Cardiac muscle cell (in vitro differentiated cells and primary cell): ENCODE results near the gene ERFL. TPM values are rescaled to one million over a fixed set of nuclear protein-coding genes. Genes with fewer than 3 reads are reported as not detected.

Experiments used
- DNase-seq, 2 donors: peaks; one replicate each; pipeline versions ENCODE4 v3.0.0 to v3.0.0-alpha.2; 2010 to 2017; ENCODE audit warnings: low read depth in 1 of 2, low spot score in 1 of 2
- H3K27ac ChIP-seq: fragments of 200-600 bp; sonication (generic); 2 replicates; pipeline ENCODE4 v1.5.1; 2016
- H3K27me3 ChIP-seq: fragments of 200-600 bp; sonication (generic); 2 replicates; pipeline ENCODE4 v1.6.0; 2016; ENCODE audit warnings: control low read depth
- H3K36me3 ChIP-seq: fragments of 200-600 bp; sonication (generic); 2 replicates; pipeline ENCODE4 v1.5.1; 2016; ENCODE audit warnings: control low read depth
- H3K4me1 ChIP-seq: fragments of 200-600 bp; sonication (generic); 2 replicates; pipeline ENCODE4 v1.8.1; 2017; ENCODE audit warnings: low read depth, mild to moderate bottlenecking, mixed run types
- H3K4me3 ChIP-seq: fragments of 200-600 bp; sonication (generic); 2 replicates; pipeline ENCODE4 v1.5.1; 2016; ENCODE audit warnings: mild to moderate bottlenecking
- H3K9me3 ChIP-seq: fragments of 200-600 bp; sonication (generic); 2 replicates; pipeline ENCODE4 v1.5.1; 2017; ENCODE audit warnings: low read depth, mild to moderate bottlenecking, control low read depth
- polyA plus RNA-seq: library from polyadenylated mRNA; unstranded; fragments of >200 nt; fragmentation: Nextera tagmentation; extraction: Ambion mirVana; gene quantifications from 2 replicates; pipeline ENCODE4 v1.2.1, GENCODE V29; 2016
- total RNA-seq: library from RNA; depleted of rRNA; stranded (reverse); fragments of >200 nt; gene quantifications from 2 replicates; pipeline ENCODE4 v1.2.3, GENCODE V29; 2016
- TF ChIP-seq, protein P1 (sequence below): IDR thresholded peaks from 2 replicates; pipeline ENCODE4 v1.5.1; 2012; ENCODE audit warnings: low read depth, mild to moderate bottlenecking, low read length

Gene ERFL
- total and polyA plus RNA-seq, 2 experiments from 2014 or later: 0.06 to 1.0 TPM

GRCh38 chr19:41860419-41861115 lies 67.7 kb downstream of the ERFL start:
- Histone ChIP-seq H3K9me3 (no peaks in the 10 kb centered on the region), H3K4me3 (peak overlapping the region; percentile 76), H3K27me3 (peaks cover 4% of the 10 kb centered on the region), H3K4me1 (peaks cover 10% of the 10 kb centered on the region), H3K36me3 (peaks cover 42% of the 10 kb centered on the region), H3K27ac (peak overlapping the region; percentile 91)
- TF ChIP-seq, protein P1, sequence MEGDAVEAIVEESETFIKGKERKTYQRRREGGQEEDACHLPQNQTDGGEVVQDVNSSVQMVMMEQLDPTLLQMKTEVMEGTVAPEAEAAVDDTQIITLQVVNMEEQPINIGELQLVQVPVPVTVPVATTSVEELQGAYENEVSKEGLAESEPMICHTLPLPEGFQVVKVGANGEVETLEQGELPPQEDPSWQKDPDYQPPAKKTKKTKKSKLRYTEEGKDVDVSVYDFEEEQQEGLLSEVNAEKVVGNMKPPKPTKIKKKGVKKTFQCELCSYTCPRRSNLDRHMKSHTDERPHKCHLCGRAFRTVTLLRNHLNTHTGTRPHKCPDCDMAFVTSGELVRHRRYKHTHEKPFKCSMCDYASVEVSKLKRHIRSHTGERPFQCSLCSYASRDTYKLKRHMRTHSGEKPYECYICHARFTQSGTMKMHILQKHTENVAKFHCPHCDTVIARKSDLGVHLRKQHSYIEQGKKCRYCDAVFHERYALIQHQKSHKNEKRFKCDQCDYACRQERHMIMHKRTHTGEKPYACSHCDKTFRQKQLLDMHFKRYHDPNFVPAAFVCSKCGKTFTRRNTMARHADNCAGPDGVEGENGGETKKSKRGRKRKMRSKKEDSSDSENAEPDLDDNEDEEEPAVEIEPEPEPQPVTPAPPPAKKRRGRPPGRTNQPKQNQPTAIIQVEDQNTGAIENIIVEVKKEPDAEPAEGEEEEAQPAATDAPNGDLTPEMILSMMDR: no peak
- DNase-seq: peak in 1 of 2 donors; percentile 31

DNA sequence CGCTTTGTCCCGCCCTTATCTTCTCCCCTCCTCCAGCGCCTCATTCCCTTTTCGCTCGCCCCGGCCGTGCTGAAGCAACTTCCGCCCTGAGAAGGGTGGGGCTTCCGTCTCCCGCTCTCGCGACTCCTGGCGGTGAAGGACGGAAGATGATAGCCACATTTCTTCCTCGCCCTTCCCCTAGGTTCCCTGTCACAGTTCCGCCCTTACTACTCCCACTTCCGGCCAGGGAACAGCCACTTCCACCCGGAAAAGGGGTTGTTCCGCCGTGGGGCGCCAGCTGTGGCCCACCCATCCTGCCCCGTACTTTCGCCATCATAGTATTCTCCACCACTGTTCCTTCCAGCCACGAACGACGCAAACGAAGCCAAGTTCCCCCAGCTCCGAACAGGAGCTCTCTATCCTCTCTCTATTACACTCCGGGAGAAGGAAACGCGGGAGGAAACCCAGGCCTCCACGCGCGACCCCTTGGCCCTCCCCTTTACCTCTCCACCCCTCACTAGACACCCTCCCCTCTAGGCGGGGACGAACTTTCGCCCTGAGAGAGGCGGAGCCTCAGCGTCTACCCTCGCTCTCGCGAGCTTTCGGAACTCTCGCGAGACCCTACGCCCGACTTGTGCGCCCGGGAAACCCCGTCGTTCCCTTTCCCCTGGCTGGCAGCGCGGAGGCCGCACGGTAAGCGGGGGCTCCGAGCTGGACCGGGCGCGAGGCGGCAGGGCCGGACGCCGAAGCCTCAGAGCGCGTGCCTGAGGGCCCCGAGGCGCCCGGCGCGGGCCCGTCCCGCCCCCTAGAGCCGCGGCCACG lies 68.4 kb downstream of the ERFL start, which contains the start of gene RPS19:
RPS19 (plus strand) TSS at position 638 of the 801 bp plus-strand sequence. CDS start 520 bp downstream, outside the sequence.
- Histone ChIP-seq H3K4me1 (peaks cover 10% of the 10 kb centered on the region), H3K27ac (peak within 1 kb of the TSS; percentile 91), H3K27me3 (peaks cover 4% of the 10 kb centered on the region), H3K36me3 (peaks cover 36% of the 10 kb centered on the region), H3K9me3 (no peaks in the 10 kb centered on the region), H3K4me3 (peak within 1 kb of the TSS; percentile 76)
- TF ChIP-seq, protein P1: peak; percentile 54
- DNase-seq: peak; percentile 98 to 99

DNA sequence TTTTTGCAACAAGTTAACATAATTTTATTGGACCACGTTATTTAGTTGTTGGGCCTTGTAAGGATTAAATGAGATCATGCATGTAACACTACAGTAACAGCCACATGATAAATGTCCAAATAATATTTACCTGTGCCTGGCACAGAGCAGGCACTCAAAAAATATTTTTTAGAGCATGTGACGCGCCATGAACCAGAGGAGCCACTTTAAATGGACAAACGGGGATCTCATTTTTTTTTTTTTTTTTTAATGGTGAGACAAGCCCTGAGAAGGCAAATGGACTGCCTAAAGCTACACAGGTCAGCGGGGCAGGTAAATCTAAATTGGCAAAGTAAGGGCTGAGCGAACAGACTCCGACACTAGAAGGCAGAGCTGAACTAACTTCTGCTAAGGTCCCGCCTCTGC lies 69.0 kb downstream of the ERFL start:
- peaks cover 10% of the 10 kb centered on the region for H3K4me1 ChIP-seq
- peak overlapping the region; percentile 61 for H3K27ac ChIP-seq
- H3K4me3 ChIP-seq: peak overlapping the region; percentile 20
- TF ChIP-seq, protein P1: no peak
- peaks cover 30% of the 10 kb centered on the region for H3K36me3 ChIP-seq
- DNase-seq: no peak
- peaks cover 4% of the 10 kb centered on the region for H3K27me3 ChIP-seq
- no peaks in the 10 kb centered on the region for H3K9me3 ChIP-seq

Other genes with a start within 250 kb of the ERFL start
- gene CEACAM7, start 240.2 kb downstream of the ERFL start, total RNA-seq: not detected in 2 replicates
- gene CEACAM7, start 240.2 kb downstream of the ERFL start, polyA plus RNA-seq: not detected in 2 replicates
- not detected in 2 replicates for gene CEACAM5, start 219.8 kb downstream of the ERFL start, total RNA-seq
- not detected in 2 replicates for gene CEACAM5, start 219.8 kb downstream of the ERFL start, polyA plus RNA-seq
- gene CEACAM6, start 172.9 kb downstream of the ERFL start, total RNA-seq: not detected in 2 replicates
- gene CEACAM6, start 172.9 kb downstream of the ERFL start, polyA plus RNA-seq: not detected in 2 replicates
- gene CEACAM3, start 131.9 kb downstream of the ERFL start, total RNA-seq: not detected in 2 replicates
- not detected in 2 replicates for gene CEACAM3, start 131.9 kb downstream of the ERFL start, polyA plus RNA-seq
- not detected in 2 replicates for gene LYPD4, start 83.8 kb downstream of the ERFL start, total RNA-seq
- gene LYPD4, start 83.8 kb downstream of the ERFL start, polyA plus RNA-seq: not detected in 2 replicates
- gene DMRTC2, start 83.4 kb downstream of the ERFL start, total RNA-seq: not detected in 2 replicates
- gene DMRTC2, start 83.4 kb downstream of the ERFL start, polyA plus RNA-seq: not detected in 2 replicates
- 1,651 and 2,830 TPM in 2 replicates for gene RPS19, start 68.2 kb downstream of the ERFL start, total RNA-seq
- gene RPS19, start 68.2 kb downstream of the ERFL start, polyA plus RNA-seq: 1,323 and 1,693 TPM in 2 replicates
- gene CD79A, start 51.2 kb downstream of the ERFL start, total RNA-seq: 0.11 TPM in 1 of 2 replicates, not detected in the other
- 0.22 and 0.24 TPM in 2 replicates for gene CD79A, start 51.2 kb downstream of the ERFL start, polyA plus RNA-seq
- 19.2 and 49.9 TPM in 2 replicates for gene ARHGEF1, start 45.3 kb downstream of the ERFL start, total RNA-seq
- gene ARHGEF1, start 45.3 kb downstream of the ERFL start, polyA plus RNA-seq: 40.1 and 68.1 TPM in 2 replicates
- 151 and 212 TPM in 2 replicates for gene RABAC1, start 30.9 kb upstream of the ERFL start, total RNA-seq
- gene RABAC1, start 30.9 kb upstream of the ERFL start, polyA plus RNA-seq: 245 and 270 TPM in 2 replicates
- 4.5 and 6.1 TPM in 2 replicates for gene ATP1A3, start 65.8 kb upstream of the ERFL start, total RNA-seq
- 8.1 and 9.9 TPM in 2 replicates for gene ATP1A3, start 65.8 kb upstream of the ERFL start, polyA plus RNA-seq
- gene GRIK5, start 141.8 kb upstream of the ERFL start, total RNA-seq: 9.1 and 11.8 TPM in 2 replicates
- 3.4 and 6.3 TPM in 2 replicates for gene GRIK5, start 141.8 kb upstream of the ERFL start, polyA plus RNA-seq
- gene ZNF574, start 147.7 kb upstream of the ERFL start, total RNA-seq: 29.2 and 36.2 TPM in 2 replicates
- 23.9 and 32.5 TPM in 2 replicates for gene ZNF574, start 147.7 kb upstream of the ERFL start, polyA plus RNA-seq
- not detected in 2 replicates for gene POU2F2, start 204.0 kb upstream of the ERFL start, total RNA-seq
- gene POU2F2, start 204.0 kb upstream of the ERFL start, polyA plus RNA-seq: 0.12 and 0.31 TPM in 2 replicates